Panc1 (cell line): ENCODE measurements around the gene KLC1. TPM values are rescaled to one million over a fixed set of nuclear protein-coding genes. Genes with fewer than 3 reads are reported as not detected.
A peak's percentile ranks its signal among the peaks of the same experiment; 100 is the strongest.

ENCODE experiments used
- ATAC-seq: fragments of 200-7000 bp; cut with Tn5 transposase; 2 replicates; pipeline ENCODE4 v1.9.1; 2020; ENCODE audit warnings: mild to moderate bottlenecking, moderate library complexity
- BruUV-seq: library from RNA; stranded (reverse); fragments of 400-500 nt; replicated peaks from 2 replicates; lab custom pipeline; 2021; lab: Mats Ljungman, UMichigan
- CTCF ChIA-PET: fragments of 300-600 bp; sonication (Branson Sonifier 250); formaldehyde crosslinking; loops from one replicate; lab custom pipeline; 2022; ENCODE audit warnings: antibody characterized with exemption; lab: Charles Lee
- POLR2A ChIA-PET: fragments of 300-600 bp; sonication (Branson Sonifier 250); formaldehyde crosslinking; loops from one replicate; lab custom pipeline; 2022; ENCODE audit warnings: antibody characterized with exemption; lab: Charles Lee
- DNase-seq: peaks from one replicate; pipeline ENCODE4 v3.0.0-alpha.2; 2010; ENCODE audit warnings: low read depth, low spot score
- H3K27ac ChIP-seq: 2 replicates; pipeline ENCODE4 v1.5.1; 2011; ENCODE audit warnings: mild to moderate bottlenecking, low read length, inconsistent platforms
- H3K27me3 ChIP-seq: fragments of 200-500 bp; sonication (Bioruptor generic); 2 replicates; pipeline ENCODE4 v1.6.0; 2014; ENCODE audit warnings: low read length, inconsistent platforms; ENCODE audit not compliant: control insufficient read depth, insufficient read depth
- H3K36me3 ChIP-seq: fragments of 200-500 bp; sonication (Bioruptor generic); 2 replicates; pipeline ENCODE4 v1.5.1; 2014; ENCODE audit warnings: inconsistent platforms, mild to moderate bottlenecking, low read length, moderate library complexity; ENCODE audit not compliant: control insufficient read depth, insufficient read depth
- H3K4me1 ChIP-seq: 2 replicates; pipeline ENCODE4 v1.5.1; 2011; ENCODE audit warnings: inconsistent platforms, mild to moderate bottlenecking, low read length, moderate library complexity; ENCODE audit not compliant: control insufficient read depth, insufficient read depth
- H3K4me3 ChIP-seq, 2 experiments: 2 replicates each; pipeline ENCODE4 v1.5.1; 2011 to 2012; ENCODE audit warnings: low read depth in 2 of 2, low read length in 2 of 2, mild to moderate bottlenecking in 2 of 2, inconsistent platforms in 1 of 2, moderate library complexity in 1 of 2
- H3K9me3 ChIP-seq: fragments of 200-500 bp; sonication (Bioruptor generic); 2 replicates; pipeline ENCODE4 v1.5.1; 2014; ENCODE audit warnings: low read depth, mild to moderate bottlenecking, inconsistent platforms, low read length, moderate library complexity; ENCODE audit not compliant: control insufficient read depth, insufficient read depth
- CTCF ChIP-seq: fragments of 450-650 bp; IDR thresholded peaks from 2 replicates; pipeline ENCODE4 v1.5.1; 2017; ENCODE audit warnings: mild to moderate bottlenecking
- POLR2AphosphoS5 ChIP-seq: IDR thresholded peaks from 2 replicates; pipeline ENCODE4 v1.6.1; 2012; ENCODE audit warnings: mild to moderate bottlenecking, low read depth, low read length, moderate library complexity
- REST ChIP-seq, 2 experiments: IDR thresholded peaks; 2 replicates each; pipeline ENCODE4 v1.6.1; 2011 to 2012; ENCODE audit warnings: low read depth in 2 of 2, control low read depth in 1 of 2, low read length in 1 of 2, mild to moderate bottlenecking in 1 of 2, moderate library complexity in 1 of 2; ENCODE audit not compliant: insufficient read depth in 1 of 2
- SIN3A ChIP-seq: IDR thresholded peaks from 2 replicates; pipeline ENCODE4 v1.6.1; 2012; ENCODE audit warnings: low read depth, mild to moderate bottlenecking, low read length, moderate library complexity, borderline replicate concordance; ENCODE audit not compliant: insufficient read depth
- TCF7L2 ChIP-seq: IDR thresholded peaks from 2 replicates; pipeline ENCODE4 v1.6.1; 2011; ENCODE audit warnings: mild to moderate bottlenecking, low read depth, low read length, inconsistent platforms
- in situ Hi-C: cut with HindIII; loops from 2 replicates; pipeline ENCODE4 v1.10.0; 2016; ENCODE audit warnings: low sequenced_read_pairs, low pct_unique_long_range_greater_than_20kb
- intact Hi-C: fragments of 100-400 bp; cut with micrococcal nuclease; formaldehyde crosslinking; loops from one replicate; pipeline ENCODE4 v1.10.0; 2022; ENCODE audit not compliant: unreplicated experiment
- total RNA-seq: library from RNA; stranded (reverse); gene quantifications from one replicate; pipeline ENCODE4 v1.2.1, GENCODE V29; 2021; ENCODE audit not compliant: unreplicated experiment

The KLC1 gene
- total RNA-seq, 1 experiment from 2014 or later = 98.0 TPM

- Histone ChIP-seq H3K9me3 (no peaks in the 10 kb centered on the region), H3K4me1 (peaks cover 12% of the 10 kb centered on the region), H3K4me3 (peak overlapping the region; percentile 60 to 63), H3K27ac (peak overlapping the region; percentile 68), H3K36me3 (no peaks in the 10 kb centered on the region; the same call in 1 of the 2 replicates), H3K27me3 (no peaks in the 10 kb centered on the region)
- DNase-seq = no peak
- ATAC-seq = no peak
- in situ Hi-C loops (no loop called here), intact Hi-C loops (no loop called here)
- TF ChIP-seq TCF7L2 (no peak), REST (IDR thresholded peaks at IDR 0.05; ENCODE audit: insufficient read depth in 1 of 2, low read depth in 2 of 2, low read length in 1 of 2) (no peak), SIN3A (no peak), CTCF (no peak)
- CTCF ChIA-PET = no interaction called here
- BruUV-seq = no TSS peak
- POLR2A ChIA-PET = no interaction called here
These were observed 87.9 kb downstream of the KLC1 start for GRCh38 chr14:103716899-103717411.

GRCh38 chr14:103718572-103718971 is 89.6 kb downstream of the KLC1 start:
- no peaks in the 10 kb centered on the region for H3K9me3 ChIP-seq
- ATAC-seq = no peak
- in situ Hi-C loops = no loop called here
- intact Hi-C loops = no loop called here
- H3K4me1 ChIP-seq = peaks cover 12% of the 10 kb centered on the region
- CTCF ChIA-PET = no interaction called here
- no peaks in the 10 kb centered on the region; the same call in 1 of the 2 replicates for H3K36me3 ChIP-seq
- no peaks in the 10 kb centered on the region for H3K27me3 ChIP-seq
- no TSS peak for BruUV-seq
- POLR2A ChIA-PET = no interaction called here
- H3K27ac ChIP-seq = no peak overlapping the region
- H3K4me3 ChIP-seq = no peak overlapping the region
- TF ChIP-seq SIN3A (no peak), REST (IDR thresholded peaks at IDR 0.05; ENCODE audit: insufficient read depth in 1 of 2, low read depth in 2 of 2, low read length in 1 of 2) (no peak), TCF7L2 (no peak), POLR2AphosphoS5 (no peak), CTCF (no peak)
- no peak for DNase-seq
